CD8-positive, alpha-beta memory T cell (primary cell): ENCODE results near the gene CHD3. TPM values are rescaled to one million over a fixed set of nuclear protein-coding genes. Genes with fewer than 3 reads are reported as not detected.

Experiments used
- CTCF ChIA-PET: fragments of 350-600 bp; sonication (Branson Sonifier 250); formaldehyde crosslinking; loops from one replicate; lab custom pipeline; 2021; ENCODE audit warnings: antibody characterized with exemption; lab: Charles Lee
- POLR2A ChIA-PET: fragments of 350-600 bp; sonication (Branson Sonifier 250); formaldehyde crosslinking; loops from one replicate; lab custom pipeline; 2021; ENCODE audit warnings: antibody characterized with exemption; lab: Charles Lee
- DNase-seq, 5 donors: peaks; one replicate each; pipeline versions ENCODE4 v3.0.0 to v3.0.0-alpha.2; 2020 to 2022; ENCODE audit warnings: mixed read lengths in 1 of 5
- H3K27ac ChIP-seq: one replicate; pipeline ENCODE4 v1.7.0; 2013; ENCODE audit warnings: low read depth, mild to moderate bottlenecking, low read length, moderate library complexity
- H3K27me3 ChIP-seq: 2 replicates; pipeline ENCODE4 v1.7.0; 2013; ENCODE audit warnings: low read length, mild to moderate bottlenecking; ENCODE audit not compliant: insufficient read depth, poor library complexity, severe bottlenecking
- H3K36me3 ChIP-seq: 2 replicates; pipeline ENCODE4 v1.7.0; 2013; ENCODE audit warnings: mild to moderate bottlenecking, low read length, moderate library complexity; ENCODE audit not compliant: insufficient read depth
- H3K4me1 ChIP-seq: 2 replicates; pipeline ENCODE4 v1.7.0; 2013; ENCODE audit warnings: mild to moderate bottlenecking, low read length, moderate library complexity; ENCODE audit not compliant: insufficient read depth
- H3K4me3 ChIP-seq: 2 replicates; pipeline ENCODE4 v1.7.0; 2013; ENCODE audit warnings: mild to moderate bottlenecking, low read length
- H3K9me3 ChIP-seq: 2 replicates; pipeline ENCODE4 v1.7.0; 2013; ENCODE audit warnings: mild to moderate bottlenecking, low read length
- H3K27ac Mint-ChIP-seq, 8 donors: one replicate each; pipeline ENCODE4 v1.8.0; 2020 to 2021; ENCODE audit warnings: mixed read lengths in 8 of 8, mild to moderate bottlenecking in 6 of 8, inconsistent platforms in 3 of 8, moderate library complexity in 3 of 8
- H3K27me3 Mint-ChIP-seq, 2 donors: one replicate each; pipeline ENCODE4 v1.8.0; 2020 to 2021; ENCODE audit warnings: mixed read lengths in 2 of 2, mild to moderate bottlenecking in 1 of 2, moderate library complexity in 1 of 2
- H3K36me3 Mint-ChIP-seq, 3 donors: one replicate each; pipeline ENCODE4 v1.8.0; 2020 to 2021; ENCODE audit warnings: mixed read lengths in 3 of 3, inconsistent platforms in 1 of 3, mild to moderate bottlenecking in 1 of 3
- H3K4me1 Mint-ChIP-seq, 3 donors: one replicate each; pipeline ENCODE4 v1.8.0; 2020 to 2021; ENCODE audit warnings: mixed read lengths in 3 of 3, inconsistent platforms in 1 of 3, mild to moderate bottlenecking in 1 of 3
- H3K4me3 Mint-ChIP-seq, 7 donors: one replicate each; pipeline ENCODE4 v1.8.0; 2020 to 2021; ENCODE audit warnings: mixed read lengths in 7 of 7, mild to moderate bottlenecking in 6 of 7, moderate library complexity in 4 of 7, inconsistent platforms in 2 of 7
- H3K9me3 Mint-ChIP-seq, 5 donors: one replicate each; pipeline ENCODE4 v1.8.0; 2020 to 2022; ENCODE audit warnings: mixed read lengths in 5 of 5, mild to moderate bottlenecking in 3 of 5, moderate library complexity in 2 of 5, inconsistent platforms in 1 of 5
- polyA plus RNA-seq: library from polyadenylated mRNA; unstranded; fragments of 300-500 nt; fragmentation: Illumina TruSeq; gene quantifications from one replicate; pipeline ENCODE4 v1.2.3, GENCODE V29; 2021
- total RNA-seq, 2 experiments: library from RNA; stranded (reverse); gene quantifications; one replicate each; pipeline ENCODE4 v1.2.3, GENCODE V29; 2021

The CHD3 gene
- total and polyA plus RNA-seq, 3 experiments from 2014 or later, result 20.1 to 123 (median 116) TPM

- Histone ChIP-seq H3K27me3 (no peaks in the 10 kb centered on the region), H3K9me3 (no peaks in the 10 kb centered on the region), H3K4me1 (peaks cover 30% of the 10 kb centered on the region), H3K36me3 (peaks cover 5% of the 10 kb centered on the region), H3K4me3 (peak overlapping the region; percentile 75), H3K27ac (no peak overlapping the region)
- H3K27ac Mint-ChIP-seq, result peak overlapping the region; percentile 59 to 98 (median 86)
- no peaks in the 10 kb centered on the region for H3K9me3 Mint-ChIP-seq
- H3K4me1 Mint-ChIP-seq, result peaks cover 30 to 34% (median 30%) of the 10 kb centered on the region in 3 donors
- peak in 1 of 5 donors; percentile 5 for DNase-seq
- H3K4me3 Mint-ChIP-seq, result peak overlapping the region; percentile 76 to 95 (median 84)
- no peaks in the 10 kb centered on the region for H3K27me3 Mint-ChIP-seq
- ChIA-PET POLR2A (interaction anchor here (1.6 kb wide), 1 partner anchor 16 kb away, joined by 15 read pairs; the partner anchor contains the start of genes CNTROB and TRAPPC1), CTCF (interaction anchor here (0.9 to 10.3 kb wide), 10 partner anchors 14 to 202 kb away, joined by 3 to 180 read pairs (median 4); partner anchors contain the start of genes CNTROB, KCNAB3 and TRAPPC1)
- H3K36me3 Mint-ChIP-seq, result peaks cover 0 to 13% (median 0%) of the 10 kb centered on the region in 3 donors
Measured at GRCh38 chr17:7916808-7917207, 28.2 kb downstream of the CHD3 start.

- H3K36me3 ChIP-seq, result no peaks in the 10 kb centered on the region
- peaks cover 14% of the 10 kb centered on the region for H3K4me1 ChIP-seq
- peak overlapping the region; percentile 58 for H3K27ac ChIP-seq
- Mint-ChIP-seq H3K9me3 (no peaks in the 10 kb centered on the region), H3K4me1 (peaks cover 15 to 22% (median 19%) of the 10 kb centered on the region in 3 donors), H3K27ac (peak overlapping the region; percentile 83 to 96 (median 92)), H3K36me3 (peaks cover 0 to 1% (median 1%) of the 10 kb centered on the region in 3 donors), H3K27me3 (no peaks in the 10 kb centered on the region), H3K4me3 (peak overlapping the region; percentile 82 to 88 (median 86))
- ChIA-PET CTCF (interaction anchor here (1.1 to 3.1 kb wide), 3 partner anchors 10 to 67 kb away, joined by 3 to 21 read pairs (median 9); partner anchors contain the start of genes CNTROB and TRAPPC1), POLR2A (interaction anchor here (0.6 kb wide), 1 partner anchor 885 kb away, joined by 3 read pairs; no protein-coding TSS in a partner anchor)
- peak overlapping the region; percentile 77 for H3K4me3 ChIP-seq
- DNase-seq, result no peak
- H3K27me3 ChIP-seq, result no peaks in the 10 kb centered on the region
- no peaks in the 10 kb centered on the region for H3K9me3 ChIP-seq
Measured at GRCh38 chr17:7922269-7922844, 33.8 kb downstream of the CHD3 start.

GRCh38 chr17:7922845-7923628, 34.4 kb downstream of the CHD3 start:
- H3K36me3 Mint-ChIP-seq, result peaks cover 0 to 4% (median 1%) of the 10 kb centered on the region in 3 donors
- ChIA-PET CTCF (interaction anchor here (0.7 to 3.1 kb wide), 5 partner anchors 9 to 66 kb away, joined by 3 to 21 read pairs (median 4); partner anchors contain the start of genes CNTROB and TRAPPC1), POLR2A (interaction anchor here (0.6 kb wide), 1 partner anchor 885 kb away, joined by 3 read pairs; no protein-coding TSS in a partner anchor)
- H3K4me3 Mint-ChIP-seq, result peak overlapping the region; percentile 82 to 88 (median 86)
- H3K27me3 Mint-ChIP-seq, result no peaks in the 10 kb centered on the region
- peak overlapping the region; percentile 77 for H3K4me3 ChIP-seq
- H3K27me3 ChIP-seq, result no peaks in the 10 kb centered on the region
- H3K27ac Mint-ChIP-seq, result peak overlapping the region; percentile 83 to 96 (median 92)
- peaks cover 14% of the 10 kb centered on the region for H3K4me1 ChIP-seq
- H3K9me3 Mint-ChIP-seq, result no peaks in the 10 kb centered on the region
- H3K36me3 ChIP-seq, result no peaks in the 10 kb centered on the region
- peak; percentile 75 to 87 (median 77) for DNase-seq
- peaks cover 15 to 22% (median 21%) of the 10 kb centered on the region in 3 donors for H3K4me1 Mint-ChIP-seq
- peak overlapping the region; percentile 58 for H3K27ac ChIP-seq
- H3K9me3 ChIP-seq, result no peaks in the 10 kb centered on the region

GRCh38 chr17:7927596-7927995, 39.0 kb downstream of the CHD3 start:
- Mint-ChIP-seq H3K27ac (peak overlapping the region in 2 of 8 donors; percentile 4 to 72), H3K4me3 (peak overlapping the region in 1 of 7 donors; percentile 53), H3K36me3 (peaks cover 0 to 16% (median 1%) of the 10 kb centered on the region in 3 donors), H3K27me3 (peaks cover 0 to 2% of the 10 kb centered on the region in 2 donors), H3K9me3 (no peaks in the 10 kb centered on the region), H3K4me1 (peaks cover 33 to 42% (median 35%) of the 10 kb centered on the region in 3 donors)
- H3K27ac ChIP-seq, result no peak overlapping the region
- ChIA-PET POLR2A (no interaction called here), CTCF (interaction anchor here (1.3 kb wide), 2 partner anchors 14 to 17 kb away, joined by 3 read pairs; no protein-coding TSS in a partner anchor)
- no peaks in the 10 kb centered on the region for H3K27me3 ChIP-seq
- no peak for DNase-seq
- no peaks in the 10 kb centered on the region for H3K9me3 ChIP-seq
- H3K36me3 ChIP-seq, result no peaks in the 10 kb centered on the region
- peaks cover 28% of the 10 kb centered on the region for H3K4me1 ChIP-seq
- no peak overlapping the region for H3K4me3 ChIP-seq

GRCh38 chr17:7929158-7930023, 40.8 kb downstream of the CHD3 start, which contains the start of gene KCNAB3:
Gene KCNAB3 (minus strand): TSS chr17:7929856. CDS start chr17:7929435, 421 bp downstream.
- H3K27ac ChIP-seq, result no peak within 1 kb of the TSS
- peak; percentile 35 to 68 (median 38) for DNase-seq
- no peaks in the 10 kb centered on the region for H3K9me3 ChIP-seq
- H3K4me1 ChIP-seq, result peaks cover 34% of the 10 kb centered on the region
- POLR2A ChIA-PET, result interaction anchor here (0.7 kb wide), 1 partner anchor 76 kb away, joined by 6 read pairs; no protein-coding TSS in a partner anchor
- Mint-ChIP-seq H3K4me3 (peak within 1 kb of the TSS; percentile 88 to 99 (median 96)), H3K4me1 (peaks cover 42 to 48% (median 46%) of the 10 kb centered on the region in 3 donors), H3K9me3 (no peaks in the 10 kb centered on the region), H3K27ac (peak within 1 kb of the TSS in 7 of 8 donors; percentile 74 to 99 (median 98)), H3K36me3 (peaks cover 0 to 17% (median 1%) of the 10 kb centered on the region in 3 donors), H3K27me3 (peaks cover 0 to 2% of the 10 kb centered on the region in 2 donors)
- CTCF ChIA-PET, result interaction anchor here (1.1 to 3.9 kb wide), 2 partner anchors 13 to 57 kb away, joined by 3 to 20 read pairs; partner anchors contain the start of gene RNF227
- H3K4me3 ChIP-seq, result peak within 1 kb of the TSS; percentile 97
- H3K36me3 ChIP-seq, result peaks cover 5% of the 10 kb centered on the region
- no peaks in the 10 kb centered on the region for H3K27me3 ChIP-seq

- Histone ChIP-seq H3K9me3 (no peaks in the 10 kb centered on the region), H3K4me1 (peaks cover 34% of the 10 kb centered on the region), H3K36me3 (peaks cover 11% of the 10 kb centered on the region), H3K27me3 (no peaks in the 10 kb centered on the region), H3K4me3 (peak overlapping the region; percentile 97), H3K27ac (peak overlapping the region; percentile 92)
- POLR2A ChIA-PET, result interaction anchor here (0.6 to 3.2 kb wide), 3 partner anchors 15 to 86 kb away, joined by 3 to 15 read pairs (median 5); partner anchors contain the start of genes NAA38 and RNF227
- Mint-ChIP-seq H3K9me3 (no peaks in the 10 kb centered on the region), H3K4me1 (peaks cover 43 to 57% (median 54%) of the 10 kb centered on the region in 3 donors), H3K27me3 (peaks cover 0 to 2% of the 10 kb centered on the region in 2 donors), H3K4me3 (peak overlapping the region; percentile 88 to 99 (median 96)), H3K27ac (peak overlapping the region; percentile 74 to 99 (median 98)), H3K36me3 (peaks cover 0 to 29% (median 3%) of the 10 kb centered on the region in 3 donors)
- CTCF ChIA-PET, result interaction anchor here (1.1 to 6.9 kb wide), 8 partner anchors 8 to 187 kb away, joined by 3 to 34 read pairs (median 4); partner anchors contain the start of gene RNF227
- DNase-seq, result no peak
Measured at GRCh38 chr17:7930841-7931631, 42.4 kb downstream of the CHD3 start.
